Epithelial cell of alveolus of lung (primary cell): ENCODE measurements around the gene HOXD8. TPM values are rescaled to one million over a fixed set of nuclear protein-coding genes. Genes with fewer than 3 reads are reported as not detected.

Experiments used
- total RNA-seq: library from RNA; depleted of rRNA; stranded (reverse); fragments of >200 nt; gene quantifications from 2 replicates; pipeline ENCODE4 v1.2.1, GENCODE V29; 2015

HOXD8 gene
- not detected in 2 replicates for total RNA-seq

GRCh38 chr2:176128982-176129796, at the start of gene HOXD8:
TSS of gene HOXD8 (plus strand) at chr2:176129705. CDS start at chr2:176130367, 662 bp downstream.

GRCh38 chr2:176083796-176084261, 45.7 kb upstream of the HOXD8 start, which contains the start of gene EVX2:
TSS of gene EVX2 (minus strand) at chr2:176083962. CDS start at chr2:176083776, 186 bp downstream.

GRCh38 chr2:176092270-176093144, 37.0 kb upstream of the HOXD8 start, which contains the start of gene HOXD13:
TSS of gene HOXD13 (plus strand) at chr2:176092721. CDS start at chr2:176092891, 170 bp downstream.

GRCh38 chr2:176099728-176100546, 29.6 kb upstream of the HOXD8 start, which contains the start of gene HOXD12:
TSS of gene HOXD12 (plus strand) at chr2:176099795. CDS start at chr2:176099802, 7 bp downstream.

GRCh38 chr2:176106581-176107539, 22.6 kb upstream of the HOXD8 start, which contains the start of gene HOXD11:
TSS of gene HOXD11 (plus strand) at chr2:176107280. CDS start at chr2:176107356, 76 bp downstream.

GRCh38 chr2:176115883-176116813, 13.4 kb upstream of the HOXD8 start, which contains the start of gene HOXD10:
TSS of gene HOXD10 (plus strand) at chr2:176116778. CDS start at chr2:176116834, 56 bp downstream.

GRCh38 chr2:176122683-176123410, 6.7 kb upstream of the HOXD8 start, which contains the start of gene HOXD9:
TSS of gene HOXD9 (plus strand) at chr2:176122719. CDS start at chr2:176122769, 50 bp downstream.

GRCh38 chr2:176151442-176152287, 22.2 kb downstream of the HOXD8 start, which contains the start of gene HOXD4:
TSS of gene HOXD4 (plus strand) at chr2:176151550. CDS start at chr2:176151634, 84 bp downstream.

GRCh38 chr2:176156807-176157498, 27.4 kb downstream of the HOXD8 start, which contains the start of gene HOXD3:
TSS of gene HOXD3 (plus strand) at chr2:176157307. CDS start at chr2:176169115, 11,808 bp downstream.

Other genes with a start within 250 kb of the HOXD8 start
- gene LNPK, start 127.4 kb upstream of the HOXD8 start, total RNA-seq, result 20.8 and 26.6 TPM in 2 replicates
- not detected in 2 replicates for gene EVX2, start 45.7 kb upstream of the HOXD8 start, total RNA-seq
- gene HOXD13, start 37.0 kb upstream of the HOXD8 start, total RNA-seq, result not detected in 2 replicates
- not detected in 2 replicates for gene HOXD12, start 29.9 kb upstream of the HOXD8 start, total RNA-seq
- gene HOXD11, start 22.4 kb upstream of the HOXD8 start, total RNA-seq, result not detected in 2 replicates
- gene HOXD10, start 12.9 kb upstream of the HOXD8 start, total RNA-seq, result not detected in 2 replicates
- gene HOXD9, start 7.0 kb upstream of the HOXD8 start, total RNA-seq, result not detected in 2 replicates
- gene HOXD4, start 21.8 kb downstream of the HOXD8 start, total RNA-seq, result not detected in 2 replicates
- not detected in 2 replicates for gene HOXD3, start 27.6 kb downstream of the HOXD8 start, total RNA-seq
- gene HOXD1, start 59.0 kb downstream of the HOXD8 start, total RNA-seq, result not detected in 2 replicates
- 27.1 and 29.1 TPM in 2 replicates for gene MTX2, start 139.7 kb downstream of the HOXD8 start, total RNA-seq